HG03442 (cell line): ENCODE measurements around the gene ARL5B.

Experiments used
- ATAC-seq: cut with Tn5 transposase; IDR thresholded peaks from one replicate; pipeline ENCODE4 v1.9.1; 2021; ENCODE audit warnings: mild to moderate bottlenecking, moderate library complexity; ENCODE audit not compliant: unreplicated experiment

ARL5B gene

GRCh38 chr10:18658271-18659124 lies 733 bp upstream of the ARL5B start:
- ATAC-seq: peak; percentile 1

GRCh38 chr10:18659819-18660535 lies 746 bp downstream of the ARL5B start:
- peak; percentile 18 for ATAC-seq

- no peak for ATAC-seq
These were observed 1.7 kb downstream of the ARL5B start for GRCh38 chr10:18660816-18661431.

- ATAC-seq: no peak
These were observed 5.7 kb downstream of the ARL5B start for GRCh38 chr10:18664841-18665478.

- ATAC-seq: no peak
These were observed 6.8 kb downstream of the ARL5B start for GRCh38 chr10:18665815-18666558.

- no peak for ATAC-seq
These were observed 7.6 kb downstream of the ARL5B start for GRCh38 chr10:18666810-18667209.

GRCh38 chr10:18668026-18668425 lies 8.8 kb downstream of the ARL5B start:
- no peak for ATAC-seq

GRCh38 chr10:18675086-18675801 lies 16.0 kb downstream of the ARL5B start:
- no peak for ATAC-seq

GRCh38 chr10:18680754-18681153 lies 21.5 kb downstream of the ARL5B start:
- ATAC-seq: no peak

- ATAC-seq: no peak
These were observed 22.1 kb downstream of the ARL5B start for GRCh38 chr10:18681366-18681765.

- no peak for ATAC-seq
These were observed 22.8 kb downstream of the ARL5B start for GRCh38 chr10:18681971-18682411.

GRCh38 chr10:18683427-18683826 lies 24.2 kb downstream of the ARL5B start:
- ATAC-seq: no peak

- no peak for ATAC-seq
These were observed 25.2 kb downstream of the ARL5B start for GRCh38 chr10:18684416-18684815.

GRCh38 chr10:18684953-18685352 lies 25.7 kb downstream of the ARL5B start:
- ATAC-seq: no peak

GRCh38 chr10:18685555-18685954 lies 26.3 kb downstream of the ARL5B start:
- no peak for ATAC-seq

- ATAC-seq: no peak
These were observed 28.0 kb downstream of the ARL5B start for GRCh38 chr10:18687195-18687594.

- no peak for ATAC-seq
These were observed 28.5 kb downstream of the ARL5B start for GRCh38 chr10:18687706-18688105.

- ATAC-seq: no peak
These were observed 30.3 kb downstream of the ARL5B start for GRCh38 chr10:18689498-18689897.

- no peak for ATAC-seq
These were observed 31.3 kb downstream of the ARL5B start for GRCh38 chr10:18690541-18690940.
